Skin of body (tissue), 2 donors: ENCODE measurements around the gene NACAD. TPM values are rescaled to one million over a fixed set of nuclear protein-coding genes. Genes with fewer than 3 reads are reported as not detected.

Source experiments
- DNase-seq: peaks from one replicate; lab custom pipeline; 2025; lab: John Stamatoyannopoulos, UW
- total RNA-seq: library from RNA; depleted of rRNA; stranded (reverse); fragments of >200 nt; gene quantifications from one replicate; pipeline ENCODE4 v1.2.3, GENCODE V29; 2014

NACAD gene
- 1.4 TPM for total RNA-seq

GRCh38 chr7:45088821-45089340 lies at the start of gene NACAD:
TSS of gene NACAD (minus strand) at chr7:45088969. CDS start at chr7:45088894, 75 bp downstream.
- DNase-seq: no peak

GRCh38 chr7:45136106-45137060 lies 47.6 kb upstream of the NACAD start:
- peak; percentile 73 for DNase-seq

GRCh38 chr7:45133877-45134276 lies 45.1 kb upstream of the NACAD start:
- DNase-seq: no peak

GRCh38 chr7:45133352-45133751 lies 44.6 kb upstream of the NACAD start:
- DNase-seq: no peak

- no peak for DNase-seq
Observed at GRCh38 chr7:45132708-45133320, 44.0 kb upstream of the NACAD start.

GRCh38 chr7:45131891-45132290 lies 43.1 kb upstream of the NACAD start:
- DNase-seq: no peak

- DNase-seq: no peak
Observed at GRCh38 chr7:45130910-45131309, 42.1 kb upstream of the NACAD start.

- DNase-seq: no peak
Observed at GRCh38 chr7:45129906-45130305, 41.1 kb upstream of the NACAD start.

GRCh38 chr7:45129181-45129800 lies 40.5 kb upstream of the NACAD start:
- no peak for DNase-seq

GRCh38 chr7:45126920-45127319 lies 38.2 kb upstream of the NACAD start:
- DNase-seq: no peak

- DNase-seq: no peak
Observed at GRCh38 chr7:45126201-45126600, 37.4 kb upstream of the NACAD start.

- no peak for DNase-seq
Observed at GRCh38 chr7:45125193-45125904, 36.6 kb upstream of the NACAD start.

- no peak for DNase-seq
Observed at GRCh38 chr7:45123913-45124710, 35.3 kb upstream of the NACAD start.

GRCh38 chr7:45122975-45123860 lies 34.4 kb upstream of the NACAD start:
- no peak for DNase-seq

GRCh38 chr7:45119550-45119949 lies 30.8 kb upstream of the NACAD start:
- no peak for DNase-seq

GRCh38 chr7:45118889-45119331 lies 30.1 kb upstream of the NACAD start:
- no peak for DNase-seq

- no peak for DNase-seq
Observed at GRCh38 chr7:45118292-45118691, 29.5 kb upstream of the NACAD start.

- DNase-seq: no peak
Observed at GRCh38 chr7:45117582-45117981, 28.8 kb upstream of the NACAD start.

- DNase-seq: no peak
Observed at GRCh38 chr7:45116048-45116447, 27.3 kb upstream of the NACAD start.
